Right lobe of liver (tissue), 4 donors: ENCODE measurements around the gene TBX1.

Experiments
- CTCF ChIP-seq, 4 donors: fragments of 200-600 bp in 3 of 4; fragments of 450-650 bp in 1 of 4; IDR thresholded peaks; one replicate each; pipeline versions ENCODE4 v1.5.1 to v1.8.0; 2016 to 2022; ENCODE audit warnings: antibody characterized with exemption in 4 of 4, mild to moderate bottlenecking in 2 of 4
- POLR2A ChIP-seq: fragments of 450-650 bp; IDR thresholded peaks from one replicate; pipeline ENCODE4 v1.6.1; 2017; ENCODE audit warnings: antibody characterized with exemption, mild to moderate bottlenecking
- donor health status: DM: no; HTN: no; CAD: no.
- donor health status: DM: no; HTN: no; CAD: no.
- donor health status: DM: no; HTN: yes; CAD: no.

- no peak for TF ChIP-seq CTCF (IDR thresholded peaks at IDR 0.05)
- no peak for TF ChIP-seq POLR2A
Measured at GRCh38 chr22:19719488-19720021, 41.0 kb upstream of the TBX1 start.
